ENCODE data around the gene QRICH2. TPM values are rescaled to one million over a fixed set of nuclear protein-coding genes. Genes with fewer than 3 reads are reported as not detected.

QRICH2 gene
- total RNA-seq, 1 donor from 2014 or later: 3.8 TPM

DNA sequence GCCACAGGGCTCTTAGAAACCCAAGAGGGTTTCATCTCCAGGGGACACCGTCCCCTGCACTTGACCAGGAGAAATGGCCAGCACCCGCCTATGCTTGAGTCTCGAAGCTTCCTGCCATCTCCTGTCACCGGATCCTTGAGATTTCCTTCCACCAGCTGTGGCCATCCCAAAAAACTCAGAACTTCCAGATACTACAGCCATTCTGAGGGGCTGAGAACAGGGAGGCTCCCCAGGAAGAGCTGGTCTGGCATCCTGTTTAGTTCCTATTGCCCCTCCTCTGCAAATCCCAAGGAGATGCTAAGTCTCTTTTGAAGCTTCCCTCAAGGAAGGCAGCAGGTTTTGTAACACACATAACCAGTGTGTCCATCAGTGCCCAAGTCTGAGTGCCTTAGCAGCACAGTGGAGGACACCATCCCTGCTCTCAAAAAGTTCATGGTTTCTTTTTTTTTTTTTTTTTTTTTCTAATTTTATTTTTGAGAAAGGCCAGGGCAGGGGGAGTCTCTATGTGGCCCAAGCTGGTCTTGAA is 41.0 kb downstream of the QRICH2 start:
- peaks cover 13% of the 10 kb centered on the region for H4K20me1 ChIP-seq (ENCODE audit: insufficient read depth, low read length)
- H3K36me3 ChIP-seq (ENCODE audit: insufficient read depth, low read length): peaks cover 4% of the 10 kb centered on the region
- H3K79me2 ChIP-seq (ENCODE audit: insufficient read depth, low read length): peaks cover 44% of the 10 kb centered on the region
- Mint-ChIP-seq H3K9me3 (ENCODE audit: unreplicated experiment) (no peaks in the 10 kb centered on the region), H3K27ac (ENCODE audit: unreplicated experiment) (peak overlapping the region; percentile 69), H3K4me1 (ENCODE audit: low read depth, unreplicated experiment) (peaks cover 30% of the 10 kb centered on the region), H3K36me3 (ENCODE audit: low read depth, unreplicated experiment) (no peaks in the 10 kb centered on the region), H3K27me3 (ENCODE audit: low read depth, unreplicated experiment) (no peaks in the 10 kb centered on the region), H3K4me3 (ENCODE audit: unreplicated experiment) (peak overlapping the region; percentile 89)
- H2AFZ ChIP-seq (ENCODE audit: low read depth, low read length): no peak overlapping the region
- H3K9ac ChIP-seq (ENCODE audit: low read length): peak overlapping the region; percentile 80
- FAIRE-seq: no peak
- no peak overlapping the region for H3K27ac ChIP-seq (ENCODE audit: low read depth, low read length)
- H3K4me3 ChIP-seq (ENCODE audit: insufficient read depth, low read depth, low read length): peak overlapping the region; percentile 67
- no peak for DNase-seq (ENCODE audit: low read depth)
- TF ChIP-seq, protein P1, sequence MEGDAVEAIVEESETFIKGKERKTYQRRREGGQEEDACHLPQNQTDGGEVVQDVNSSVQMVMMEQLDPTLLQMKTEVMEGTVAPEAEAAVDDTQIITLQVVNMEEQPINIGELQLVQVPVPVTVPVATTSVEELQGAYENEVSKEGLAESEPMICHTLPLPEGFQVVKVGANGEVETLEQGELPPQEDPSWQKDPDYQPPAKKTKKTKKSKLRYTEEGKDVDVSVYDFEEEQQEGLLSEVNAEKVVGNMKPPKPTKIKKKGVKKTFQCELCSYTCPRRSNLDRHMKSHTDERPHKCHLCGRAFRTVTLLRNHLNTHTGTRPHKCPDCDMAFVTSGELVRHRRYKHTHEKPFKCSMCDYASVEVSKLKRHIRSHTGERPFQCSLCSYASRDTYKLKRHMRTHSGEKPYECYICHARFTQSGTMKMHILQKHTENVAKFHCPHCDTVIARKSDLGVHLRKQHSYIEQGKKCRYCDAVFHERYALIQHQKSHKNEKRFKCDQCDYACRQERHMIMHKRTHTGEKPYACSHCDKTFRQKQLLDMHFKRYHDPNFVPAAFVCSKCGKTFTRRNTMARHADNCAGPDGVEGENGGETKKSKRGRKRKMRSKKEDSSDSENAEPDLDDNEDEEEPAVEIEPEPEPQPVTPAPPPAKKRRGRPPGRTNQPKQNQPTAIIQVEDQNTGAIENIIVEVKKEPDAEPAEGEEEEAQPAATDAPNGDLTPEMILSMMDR (IDR thresholded peaks at IDR 0.05; ENCODE audit: insufficient read depth, low read depth, low read length): no peak
- no peak for TF ChIP-seq EZH2 (IDR thresholded peaks at IDR 0.05; ENCODE audit: insufficient read depth, low read length)
- H3K27me3 ChIP-seq (ENCODE audit: insufficient read depth, low read length): no peaks in the 10 kb centered on the region
- H3K4me1 ChIP-seq (ENCODE audit: insufficient read depth, low read length): peaks cover 18% of the 10 kb centered on the region
- H3K9me3 ChIP-seq (ENCODE audit: insufficient read depth, low read depth, low read length): no peaks in the 10 kb centered on the region
- peak overlapping the region; percentile 83 for H3K4me2 ChIP-seq (ENCODE audit: low read length)

DNA sequence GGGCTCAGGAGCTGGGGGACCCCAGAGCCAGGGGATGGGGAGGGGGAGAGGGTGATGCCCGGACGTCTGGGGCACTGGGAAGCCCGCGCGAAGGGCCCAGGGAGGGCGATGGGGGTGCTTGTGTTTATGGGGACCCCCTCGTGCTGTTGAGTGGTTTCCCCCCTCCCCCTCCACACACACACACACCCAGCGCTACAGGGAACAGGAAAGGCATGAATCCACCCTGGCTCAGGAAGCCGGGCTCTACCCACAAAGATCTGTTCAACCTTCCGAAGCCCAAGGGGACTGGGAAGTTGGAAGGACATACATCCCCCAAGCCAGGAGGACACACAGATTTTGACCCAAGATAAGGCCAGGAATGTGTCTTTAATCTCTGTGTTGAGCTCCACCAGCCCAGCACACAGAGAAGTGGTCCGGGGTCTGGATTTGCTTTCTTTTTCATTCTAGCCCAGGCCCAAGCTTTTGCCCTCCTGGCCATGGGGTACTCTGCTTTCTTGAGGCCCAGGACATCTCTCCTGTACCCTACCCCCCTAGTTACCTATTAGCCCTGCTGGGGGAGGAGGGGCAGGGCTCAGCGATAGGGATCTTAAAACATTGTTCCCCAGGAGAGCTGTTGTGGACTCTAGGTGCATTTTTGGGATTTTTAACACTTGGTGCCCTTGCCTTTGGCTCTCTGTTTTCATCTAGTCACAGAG is 41.7 kb downstream of the QRICH2 start:
- H3K9me3 Mint-ChIP-seq (ENCODE audit: unreplicated experiment): no peaks in the 10 kb centered on the region
- no peak for FAIRE-seq
- no peaks in the 10 kb centered on the region for H3K36me3 Mint-ChIP-seq (ENCODE audit: low read depth, unreplicated experiment)
- no peaks in the 10 kb centered on the region for H3K27me3 ChIP-seq (ENCODE audit: insufficient read depth, low read length)
- no peak overlapping the region for H2AFZ ChIP-seq (ENCODE audit: low read depth, low read length)
- peaks cover 25% of the 10 kb centered on the region for H3K4me1 ChIP-seq (ENCODE audit: insufficient read depth, low read length)
- peak overlapping the region; percentile 89 for H3K4me3 Mint-ChIP-seq (ENCODE audit: unreplicated experiment)
- TF ChIP-seq EZH2 (IDR thresholded peaks at IDR 0.05; ENCODE audit: insufficient read depth, low read length): no peak
- TF ChIP-seq, protein P1 (IDR thresholded peaks at IDR 0.05; ENCODE audit: insufficient read depth, low read depth, low read length): no peak
- H4K20me1 ChIP-seq (ENCODE audit: insufficient read depth, low read length): peaks cover 13% of the 10 kb centered on the region
- H3K79me2 ChIP-seq (ENCODE audit: insufficient read depth, low read length): peaks cover 44% of the 10 kb centered on the region
- no peak for DNase-seq (ENCODE audit: low read depth)
- peak overlapping the region; percentile 84 for H3K27ac ChIP-seq (ENCODE audit: low read depth, low read length)
- H3K27ac Mint-ChIP-seq (ENCODE audit: unreplicated experiment): peak overlapping the region; percentile 69
- no peaks in the 10 kb centered on the region for H3K27me3 Mint-ChIP-seq (ENCODE audit: low read depth, unreplicated experiment)
- H3K4me3 ChIP-seq (ENCODE audit: insufficient read depth, low read depth, low read length): peak overlapping the region; percentile 67
- H3K9ac ChIP-seq (ENCODE audit: low read length): peak overlapping the region; percentile 80
- no peaks in the 10 kb centered on the region for H3K9me3 ChIP-seq (ENCODE audit: insufficient read depth, low read depth, low read length)
- H3K4me2 ChIP-seq (ENCODE audit: low read length): peak overlapping the region; percentile 83
- peaks cover 4% of the 10 kb centered on the region for H3K36me3 ChIP-seq (ENCODE audit: insufficient read depth, low read length)
- H3K4me1 Mint-ChIP-seq (ENCODE audit: low read depth, unreplicated experiment): peaks cover 35% of the 10 kb centered on the region

Data from astrocyte (in vitro differentiated cells and primary cell).